ENCODE data around the gene HIF1A.

HIF1A gene

DNA sequence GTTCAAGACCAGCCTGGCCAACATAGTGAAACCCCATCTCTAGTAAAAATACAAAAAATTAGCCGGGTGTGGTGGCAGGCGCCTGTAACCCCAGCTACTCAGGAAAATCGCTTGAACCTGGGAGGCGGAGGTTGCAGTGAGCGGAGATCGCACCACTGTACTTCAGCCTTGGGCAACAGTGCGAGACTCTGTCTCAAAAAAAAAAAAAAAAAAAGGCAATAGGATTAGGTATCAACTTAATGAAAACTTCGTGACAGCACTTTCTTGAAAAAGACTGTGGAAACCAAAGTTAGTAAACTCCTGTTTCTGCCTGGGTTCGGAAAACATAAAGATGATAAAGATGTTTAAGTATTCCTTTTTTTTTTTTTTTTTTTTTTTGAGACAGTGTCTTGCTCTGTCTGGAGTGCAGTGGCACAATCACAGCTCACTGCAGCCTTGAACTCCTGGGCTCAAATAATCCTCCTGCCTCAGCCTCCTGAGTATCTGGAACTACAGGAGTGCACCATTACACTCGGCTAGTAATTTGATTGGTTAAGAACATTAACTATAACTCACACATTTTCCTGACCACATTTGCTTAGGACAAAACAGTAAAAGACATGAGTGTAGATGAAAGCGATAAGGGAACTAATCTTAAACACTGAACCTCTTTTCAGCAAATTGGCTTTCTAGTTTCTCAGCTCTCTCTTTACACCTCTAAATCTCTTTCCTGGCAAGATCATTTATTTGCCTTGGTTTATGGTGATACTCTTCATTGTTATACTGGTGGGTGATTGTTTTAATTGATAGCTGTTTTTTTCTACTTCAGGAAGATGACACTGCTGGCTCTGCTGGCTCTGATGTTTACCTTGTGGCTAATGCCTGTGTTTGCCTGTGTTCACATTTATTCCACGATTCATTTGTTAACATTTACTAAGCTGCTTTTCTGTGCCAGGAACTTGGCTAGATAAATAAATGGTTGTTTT, 15.8 kb downstream of the HIF1A start:
- H3K9me3 ChIP-seq: no peaks in the 10 kb centered on the region
- TF ChIP-seq, protein P1, sequence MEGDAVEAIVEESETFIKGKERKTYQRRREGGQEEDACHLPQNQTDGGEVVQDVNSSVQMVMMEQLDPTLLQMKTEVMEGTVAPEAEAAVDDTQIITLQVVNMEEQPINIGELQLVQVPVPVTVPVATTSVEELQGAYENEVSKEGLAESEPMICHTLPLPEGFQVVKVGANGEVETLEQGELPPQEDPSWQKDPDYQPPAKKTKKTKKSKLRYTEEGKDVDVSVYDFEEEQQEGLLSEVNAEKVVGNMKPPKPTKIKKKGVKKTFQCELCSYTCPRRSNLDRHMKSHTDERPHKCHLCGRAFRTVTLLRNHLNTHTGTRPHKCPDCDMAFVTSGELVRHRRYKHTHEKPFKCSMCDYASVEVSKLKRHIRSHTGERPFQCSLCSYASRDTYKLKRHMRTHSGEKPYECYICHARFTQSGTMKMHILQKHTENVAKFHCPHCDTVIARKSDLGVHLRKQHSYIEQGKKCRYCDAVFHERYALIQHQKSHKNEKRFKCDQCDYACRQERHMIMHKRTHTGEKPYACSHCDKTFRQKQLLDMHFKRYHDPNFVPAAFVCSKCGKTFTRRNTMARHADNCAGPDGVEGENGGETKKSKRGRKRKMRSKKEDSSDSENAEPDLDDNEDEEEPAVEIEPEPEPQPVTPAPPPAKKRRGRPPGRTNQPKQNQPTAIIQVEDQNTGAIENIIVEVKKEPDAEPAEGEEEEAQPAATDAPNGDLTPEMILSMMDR (IDR thresholded peaks at IDR 0.05): no peak

DNA sequence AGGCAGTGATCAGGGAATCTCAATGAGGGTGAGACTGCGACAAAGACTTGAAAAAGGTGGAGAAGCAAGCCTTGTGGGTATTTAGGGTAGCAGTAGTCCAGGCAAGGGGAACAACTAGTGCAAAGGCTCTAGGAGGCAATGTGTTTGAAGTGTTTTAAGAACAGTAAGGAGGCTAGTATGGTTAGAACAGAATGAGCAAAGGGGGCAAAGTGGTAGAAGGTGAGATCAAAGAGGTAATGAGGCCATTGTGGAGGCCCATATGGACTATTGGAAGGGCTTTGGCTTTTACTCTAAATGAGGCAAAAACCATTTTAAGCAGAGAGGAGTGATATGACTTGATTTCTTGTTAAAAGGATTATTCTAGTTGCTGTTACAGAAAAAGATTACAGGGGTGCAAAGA, 16.8 kb downstream of the HIF1A start:
- H3K9me3 ChIP-seq: no peaks in the 10 kb centered on the region
- H3K27me3 ChIP-seq: no peaks in the 10 kb centered on the region
- H3K4me3 ChIP-seq (ENCODE audit: low read depth in 1 of 2, low read length in 1 of 2): no peak overlapping the region
- H3K4me1 ChIP-seq (ENCODE audit: control insufficient read depth in 1 of 2, insufficient read depth in 1 of 2, low read depth in 1 of 2, low read length in 1 of 2): peaks cover 34 to 70% of the 10 kb centered on the region in 2 experiments
- TF ChIP-seq, protein P1 (IDR thresholded peaks at IDR 0.05): no peak
- no peaks in the 10 kb centered on the region for H3K36me3 ChIP-seq
- H3K27ac ChIP-seq: peak overlapping the region; percentile 54

More for the DNA sequence above, 15.8 kb downstream of the HIF1A start:
- Histone ChIP-seq H3K27ac (peak overlapping the region; percentile 54), H3K4me1 (ENCODE audit: control insufficient read depth in 1 of 2, insufficient read depth in 1 of 2, low read depth in 1 of 2, low read length in 1 of 2) (peaks cover 40 to 71% of the 10 kb centered on the region in 2 experiments), H3K27me3 (no peaks in the 10 kb centered on the region), H3K36me3 (no peaks in the 10 kb centered on the region), H3K4me3 (ENCODE audit: low read depth in 1 of 2, low read length in 1 of 2) (no peak overlapping the region)

DNA sequence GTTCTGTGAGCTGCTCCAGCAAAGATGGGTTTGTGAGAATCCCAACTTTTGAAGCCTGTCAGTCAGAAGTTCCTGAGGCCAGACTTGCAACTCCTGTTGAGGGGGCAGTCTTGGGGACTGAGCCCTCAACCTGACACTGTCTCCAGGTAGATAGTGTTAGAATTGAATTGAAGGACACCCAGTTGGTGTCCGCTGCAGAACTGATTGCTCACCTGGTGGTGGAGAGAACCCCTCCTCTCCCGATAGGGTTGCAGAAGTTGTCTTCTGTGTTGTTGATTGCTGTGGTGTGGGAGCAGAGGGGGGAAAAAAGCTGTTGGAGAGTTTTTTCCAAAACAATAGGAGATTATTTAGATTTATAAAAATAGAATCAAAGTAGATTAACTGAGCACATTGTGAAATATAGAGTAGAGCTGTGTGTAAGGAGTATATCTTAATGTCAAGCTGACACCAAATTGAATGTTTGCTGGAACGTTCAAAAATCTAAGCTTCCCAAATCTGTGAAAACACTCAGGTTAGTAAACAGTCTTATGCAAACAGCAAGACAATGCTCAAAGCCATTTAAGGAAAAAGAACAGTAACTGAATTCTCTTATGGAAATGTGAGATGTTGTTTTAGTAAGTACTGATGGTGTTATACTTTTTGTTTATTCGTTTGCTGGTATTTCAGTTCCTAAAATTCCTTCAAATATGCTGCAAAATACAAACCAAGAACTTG, 18.6 kb downstream of the HIF1A start:
- Histone ChIP-seq H3K9me3 (no peaks in the 10 kb centered on the region), H3K36me3 (no peaks in the 10 kb centered on the region), H3K27ac (peak overlapping the region; percentile 50), H3K27me3 (no peaks in the 10 kb centered on the region), H3K4me1 (ENCODE audit: control insufficient read depth in 1 of 2, insufficient read depth in 1 of 2, low read depth in 1 of 2, low read length in 1 of 2) (peaks cover 44 to 79% of the 10 kb centered on the region in 2 experiments), H3K4me3 (ENCODE audit: low read depth in 1 of 2, low read length in 1 of 2) (no peak overlapping the region)
- TF ChIP-seq, protein P1 (IDR thresholded peaks at IDR 0.05): no peak

DNA sequence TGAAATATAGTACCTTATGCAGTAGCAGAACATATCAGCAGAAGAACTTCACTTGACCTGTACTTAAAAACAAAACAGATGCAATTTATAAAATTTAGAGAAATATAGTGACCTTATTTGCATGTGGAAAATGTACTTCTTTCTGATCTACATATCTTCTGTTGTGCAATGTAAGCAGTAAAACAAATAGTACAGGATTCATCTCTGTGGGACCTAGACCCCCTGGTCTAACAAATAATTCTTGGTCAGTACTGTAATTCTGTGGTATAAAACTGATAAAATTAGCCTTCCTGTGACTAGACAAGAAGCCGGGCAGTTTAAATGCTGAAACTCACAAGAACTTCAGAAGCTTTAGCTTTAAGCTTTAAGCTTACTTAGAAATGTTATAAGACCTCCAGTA, 21.6 kb downstream of the HIF1A start:
- TF ChIP-seq, protein P1 (IDR thresholded peaks at IDR 0.05): no peak
- peaks cover 7% of the 10 kb centered on the region for H3K36me3 ChIP-seq
- H3K4me1 ChIP-seq (ENCODE audit: control insufficient read depth in 1 of 2, insufficient read depth in 1 of 2, low read depth in 1 of 2, low read length in 1 of 2): peaks cover 52 to 73% of the 10 kb centered on the region in 2 experiments
- H3K9me3 ChIP-seq: no peaks in the 10 kb centered on the region
- H3K4me3 ChIP-seq (ENCODE audit: low read depth in 1 of 2, low read length in 1 of 2): no peak overlapping the region
- H3K27ac ChIP-seq: peak overlapping the region; percentile 33
- H3K27me3 ChIP-seq: no peaks in the 10 kb centered on the region

DNA sequence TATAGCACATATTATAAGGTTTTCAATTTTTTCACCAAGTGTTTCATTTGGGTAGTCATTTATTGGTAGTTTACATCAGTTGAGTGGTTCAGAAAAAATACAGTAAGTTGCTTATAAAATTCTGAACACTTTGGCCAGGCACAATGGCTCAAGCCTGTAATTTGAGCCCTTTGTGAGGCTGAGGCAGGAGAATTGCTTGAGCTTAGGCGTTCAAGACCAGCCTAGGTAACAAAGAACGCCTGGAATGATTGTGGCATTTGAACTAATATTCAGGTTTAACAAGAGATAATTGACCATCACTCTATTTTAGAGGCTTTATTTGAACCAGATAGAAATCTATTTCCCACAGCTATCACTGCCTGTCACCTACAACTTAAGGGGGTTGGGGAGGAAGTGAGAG, 22.7 kb downstream of the HIF1A start:
- Histone ChIP-seq H3K4me3 (ENCODE audit: low read depth in 1 of 2, low read length in 1 of 2) (no peak overlapping the region), H3K27ac (peak overlapping the region; percentile 18), H3K9me3 (no peaks in the 10 kb centered on the region), H3K4me1 (ENCODE audit: control insufficient read depth in 1 of 2, insufficient read depth in 1 of 2, low read depth in 1 of 2, low read length in 1 of 2) (peaks cover 47 to 66% of the 10 kb centered on the region in 2 experiments), H3K27me3 (no peaks in the 10 kb centered on the region), H3K36me3 (peaks cover 17% of the 10 kb centered on the region)
- TF ChIP-seq, protein P1 (IDR thresholded peaks at IDR 0.05): no peak
